ENCODE measurements around the gene HLA-C.

- no peak for TF ChIP-seq CTCF (IDR thresholded peaks at IDR 0.05)
- no peak for TF ChIP-seq POLR2A (IDR thresholded peaks at IDR 0.05)
These were observed 32.0 kb downstream of the HLA-C start for GRCh38 chr6:31239854-31240253.
